ENCODE measurements around the gene BCL11A. TPM values are rescaled to one million over a fixed set of nuclear protein-coding genes. Genes with fewer than 3 reads are reported as not detected.

Gene BCL11A
- polyA plus RNA-seq, 1 donor (not counting 4 experiments of a cell fraction or from before 2014, with no cell fraction given), result 5.0 TPM

- peaks cover 0 to 2% of the 10 kb centered on the region in 2 experiments for H3K36me3 ChIP-seq (ENCODE audit: control insufficient read depth in 2 of 2, extremely low read depth in 1 of 2, insufficient read depth in 2 of 2, low read length in 2 of 2)
- H3K9me1 ChIP-seq (ENCODE audit: control insufficient read depth, extremely low read depth, insufficient read depth, low read length), result no peaks in the 10 kb centered on the region
- peaks cover 56% of the 10 kb centered on the region for H3K4me1 ChIP-seq (ENCODE audit: control insufficient read depth, extremely low read depth, insufficient read depth, low read length)
- TF ChIP-seq CTCF (optimal IDR thresholded peaks at IDR 0.05 in 1 of 3, IDR thresholded peaks at IDR 0.05 in 1 of 3, conservative IDR thresholded peaks at IDR 0.05 in 1 of 3; ENCODE audit: extremely low read depth in 1 of 3, insufficient read depth in 2 of 3, low read length in 3 of 3) (peak; percentile 45 to 70 (median 47)), EZH2 (IDR thresholded peaks at IDR 0.05; ENCODE audit: low read length) (no peak)
- no peaks in the 10 kb centered on the region for H3K27me3 ChIP-seq (ENCODE audit: control insufficient read depth, extremely low read depth, insufficient read depth, low read length)
- H3K4me2 ChIP-seq (ENCODE audit: control insufficient read depth, extremely low read depth, insufficient read depth, low read depth, low read length), result peak overlapping the region; percentile 65
- DNase-seq (ENCODE audit: low read depth, low spot score) (peak; percentile 54), FAIRE-seq (peak; percentile 88)
- H3K9ac ChIP-seq (ENCODE audit: control insufficient read depth, extremely low read depth, insufficient read depth, low read length), result no peak overlapping the region
- dilution Hi-C loops (cut with MboI; ENCODE audit: extremely low pct_ligation_motif_present, low sequenced_read_pairs), result no loop called here
- no peaks in the 10 kb centered on the region for H3K9me3 ChIP-seq (ENCODE audit: control insufficient read depth, low read depth, low read length)
- no peak overlapping the region for H3K4me3 ChIP-seq (ENCODE audit: control insufficient read depth in 2 of 3, extremely low read depth in 1 of 3, insufficient read depth in 2 of 3, low read depth in 1 of 3, low read length in 3 of 3)
- no peak overlapping the region for H3K27ac ChIP-seq (ENCODE audit: control insufficient read depth, insufficient read depth, low read length)
- no peaks in the 10 kb centered on the region for H4K20me1 ChIP-seq (ENCODE audit: control insufficient read depth, extremely low read depth, insufficient read depth, low read length)
- no peak overlapping the region for H2AFZ ChIP-seq (ENCODE audit: control insufficient read depth, low read length)
- H3K79me2 ChIP-seq (ENCODE audit: control insufficient read depth, insufficient read depth, low read length), result no peaks in the 10 kb centered on the region
Measured at GRCh38 chr2:60504049-60504448, 49.4 kb downstream of the BCL11A start.

GRCh38 chr2:60502144-60502543 lies 51.3 kb downstream of the BCL11A start:
- H2AFZ ChIP-seq (ENCODE audit: control insufficient read depth, low read length), result no peak overlapping the region
- no peaks in the 10 kb centered on the region for H3K36me3 ChIP-seq (ENCODE audit: control insufficient read depth in 2 of 2, extremely low read depth in 1 of 2, insufficient read depth in 2 of 2, low read length in 2 of 2)
- no peak overlapping the region for H3K27ac ChIP-seq (ENCODE audit: control insufficient read depth, insufficient read depth, low read length)
- H3K9me3 ChIP-seq (ENCODE audit: control insufficient read depth, low read depth, low read length), result no peaks in the 10 kb centered on the region
- H4K20me1 ChIP-seq (ENCODE audit: control insufficient read depth, extremely low read depth, insufficient read depth, low read length), result no peaks in the 10 kb centered on the region
- TF ChIP-seq EZH2 (IDR thresholded peaks at IDR 0.05; ENCODE audit: low read length) (no peak), CTCF (optimal IDR thresholded peaks at IDR 0.05 in 1 of 3, IDR thresholded peaks at IDR 0.05 in 1 of 3, conservative IDR thresholded peaks at IDR 0.05 in 1 of 3; ENCODE audit: extremely low read depth in 1 of 3, insufficient read depth in 2 of 3, low read length in 3 of 3) (no peak)
- H3K4me1 ChIP-seq (ENCODE audit: control insufficient read depth, extremely low read depth, insufficient read depth, low read length), result peaks cover 53% of the 10 kb centered on the region
- DNase-seq (ENCODE audit: low read depth, low spot score) (no peak), FAIRE-seq (peak; percentile 26)
- dilution Hi-C loops (cut with MboI; ENCODE audit: extremely low pct_ligation_motif_present, low sequenced_read_pairs), result no loop called here
- H3K9ac ChIP-seq (ENCODE audit: control insufficient read depth, extremely low read depth, insufficient read depth, low read length), result no peak overlapping the region
- H3K4me2 ChIP-seq (ENCODE audit: control insufficient read depth, extremely low read depth, insufficient read depth, low read depth, low read length), result no peak overlapping the region
- no peak overlapping the region for H3K4me3 ChIP-seq (ENCODE audit: control insufficient read depth in 2 of 3, extremely low read depth in 1 of 3, insufficient read depth in 2 of 3, low read depth in 1 of 3, low read length in 3 of 3)
- no peaks in the 10 kb centered on the region for H3K27me3 ChIP-seq (ENCODE audit: control insufficient read depth, extremely low read depth, insufficient read depth, low read length)
- no peaks in the 10 kb centered on the region for H3K9me1 ChIP-seq (ENCODE audit: control insufficient read depth, extremely low read depth, insufficient read depth, low read length)
- no peaks in the 10 kb centered on the region for H3K79me2 ChIP-seq (ENCODE audit: control insufficient read depth, insufficient read depth, low read length)

All from keratinocyte (primary cell).